Epithelial cell of esophagus (primary cell): ENCODE data around the gene ATF6.

ENCODE experiments used
- DNase-seq: peaks from one replicate; pipeline ENCODE4 v3.0.0; 2010; ENCODE audit warnings: low read depth
- H3K4me3 ChIP-seq: 2 replicates; pipeline ENCODE4 v1.5.1; 2011; ENCODE audit warnings: mild to moderate bottlenecking, low read length, control low read depth
- CTCF ChIP-seq: IDR thresholded peaks from 2 replicates; pipeline ENCODE4 v1.5.1; 2011; ENCODE audit warnings: low read depth, mild to moderate bottlenecking, low read length, control low read depth, inconsistent platforms; ENCODE audit not compliant: insufficient read depth; ENCODE audit errors: missing control alignments

ATF6 gene

GRCh38 chr1:161943737-161944136, 177.6 kb downstream of the ATF6 start:
- DNase-seq, result no peak
- H3K4me3 ChIP-seq, result no peak overlapping the region
- TF ChIP-seq CTCF, result no peak

- no peak for DNase-seq
- no peak for TF ChIP-seq CTCF
- H3K4me3 ChIP-seq, result no peak overlapping the region
Observed at GRCh38 chr1:161944381-161944780, 178.3 kb downstream of the ATF6 start.

GRCh38 chr1:161945306-161946060, 179.4 kb downstream of the ATF6 start:
- no peak for TF ChIP-seq CTCF
- no peak overlapping the region for H3K4me3 ChIP-seq
- no peak for DNase-seq

GRCh38 chr1:161946071-161946987, 180.2 kb downstream of the ATF6 start:
- no peak for DNase-seq
- no peak overlapping the region for H3K4me3 ChIP-seq
- TF ChIP-seq CTCF, result no peak

GRCh38 chr1:161948435-161948834, 182.3 kb downstream of the ATF6 start:
- no peak for TF ChIP-seq CTCF
- DNase-seq, result no peak
- H3K4me3 ChIP-seq, result no peak overlapping the region

GRCh38 chr1:161949548-161949947, 183.4 kb downstream of the ATF6 start:
- no peak for DNase-seq
- H3K4me3 ChIP-seq, result no peak overlapping the region
- TF ChIP-seq CTCF, result no peak
